Caco-2 (cell line): ENCODE results near the gene PPP1R13B. TPM values are rescaled to one million over a fixed set of nuclear protein-coding genes. Genes with fewer than 3 reads are reported as not detected.
A peak's percentile ranks its signal among the peaks of the same experiment; 100 is the strongest.

Experiments used
- BruUV-seq: library from RNA; stranded (reverse); fragments of 400-500 nt; replicated peaks from 2 replicates; lab custom pipeline; 2021; lab: Mats Ljungman, UMichigan
- CTCF ChIA-PET: fragments of 300-600 bp; sonication (Branson Sonifier 250); formaldehyde crosslinking; loops from one replicate; lab custom pipeline; 2022; ENCODE audit warnings: antibody characterized with exemption; lab: Charles Lee
- POLR2A ChIA-PET: fragments of 300-600 bp; sonication (Branson Sonifier 250); formaldehyde crosslinking; loops from one replicate; lab custom pipeline; 2022; ENCODE audit warnings: antibody characterized with exemption; lab: Charles Lee
- DNase-seq, 2 experiments: peaks; one replicate each; pipeline versions ENCODE4 v3.0.0 to v3.0.0-alpha.2; 2020 to 2022
- H3K27me3 ChIP-seq: replicated peaks from 2 replicates; pipeline ENCODE4 v1.6.0; 2011; ENCODE audit warnings: low read length; ENCODE audit not compliant: control insufficient read depth, insufficient read depth
- H3K36me3 ChIP-seq: 2 replicates; pipeline ENCODE4 v1.5.1; 2011; ENCODE audit warnings: low read length; ENCODE audit not compliant: control insufficient read depth, insufficient read depth
- H3K4me1 ChIP-seq: fragments of 250-450 bp; sonication (Bioruptor Pico); 2 replicates; pipeline ENCODE4 v1.5.1; 2020; ENCODE audit warnings: mild to moderate bottlenecking
- H3K4me3 ChIP-seq: 2 replicates; pipeline ENCODE4 v1.5.1; 2011; ENCODE audit warnings: low read depth, mild to moderate bottlenecking, control low read depth, low read length
- H3K9me3 ChIP-seq: fragments of 250-450 bp; sonication (Bioruptor Pico); 2 replicates; pipeline ENCODE4 v1.5.1; 2020; ENCODE audit warnings: mild to moderate bottlenecking, moderate library complexity
- H3K27ac Mint-ChIP-seq: one replicate; pipeline ENCODE4 v1.8.0; 2022; ENCODE audit warnings: mixed read lengths; ENCODE audit not compliant: unreplicated experiment
- H3K27me3 Mint-ChIP-seq: one replicate; pipeline ENCODE4 v1.8.0; 2022; ENCODE audit warnings: mixed read lengths; ENCODE audit not compliant: insufficient read depth, unreplicated experiment
- H3K36me3 Mint-ChIP-seq: one replicate; pipeline ENCODE4 v1.8.0; 2022; ENCODE audit warnings: mild to moderate bottlenecking, mixed read lengths; ENCODE audit not compliant: insufficient read depth, unreplicated experiment
- H3K4me1 Mint-ChIP-seq: one replicate; pipeline ENCODE4 v1.8.0; 2022; ENCODE audit warnings: low read depth, mixed read lengths; ENCODE audit not compliant: unreplicated experiment
- H3K4me3 Mint-ChIP-seq: one replicate; pipeline ENCODE4 v1.8.0; 2022; ENCODE audit warnings: mild to moderate bottlenecking, moderate library complexity, mixed read lengths; ENCODE audit not compliant: unreplicated experiment
- H3K9me3 Mint-ChIP-seq: one replicate; pipeline ENCODE4 v1.8.0; 2022; ENCODE audit warnings: mixed read lengths; ENCODE audit not compliant: unreplicated experiment
- intact Hi-C: fragments of 100-400 bp; cut with micrococcal nuclease; formaldehyde crosslinking; loops from one replicate; pipeline ENCODE4 v1.10.0; 2022; ENCODE audit not compliant: unreplicated experiment
- total RNA-seq: library from RNA; stranded (reverse); gene quantifications from 2 replicates; pipeline ENCODE4 v1.2.3, GENCODE V29; 2022
- TF ChIP-seq, protein P1 (sequence below), 2 experiments: fragments of 200-600 bp in 1 of 2; IDR thresholded peaks; 1 replicate in 1 of 2; 2 replicates in 1 of 2; pipeline versions ENCODE4 v1.5.1 to v1.8.0; 2011 to 2022; ENCODE audit warnings: antibody characterized with exemption in 1 of 2, control low read depth in 1 of 2, inconsistent platforms in 1 of 2, low read depth in 1 of 2, low read length in 1 of 2, mild to moderate bottlenecking in 1 of 2, moderate library complexity in 1 of 2; ENCODE audit not compliant: insufficient read depth in 1 of 2, severe bottlenecking in 1 of 2, unreplicated experiment in 1 of 2

Gene PPP1R13B
- total RNA-seq, 1 experiment from 2014 or later = 15.8 TPM

DNA sequence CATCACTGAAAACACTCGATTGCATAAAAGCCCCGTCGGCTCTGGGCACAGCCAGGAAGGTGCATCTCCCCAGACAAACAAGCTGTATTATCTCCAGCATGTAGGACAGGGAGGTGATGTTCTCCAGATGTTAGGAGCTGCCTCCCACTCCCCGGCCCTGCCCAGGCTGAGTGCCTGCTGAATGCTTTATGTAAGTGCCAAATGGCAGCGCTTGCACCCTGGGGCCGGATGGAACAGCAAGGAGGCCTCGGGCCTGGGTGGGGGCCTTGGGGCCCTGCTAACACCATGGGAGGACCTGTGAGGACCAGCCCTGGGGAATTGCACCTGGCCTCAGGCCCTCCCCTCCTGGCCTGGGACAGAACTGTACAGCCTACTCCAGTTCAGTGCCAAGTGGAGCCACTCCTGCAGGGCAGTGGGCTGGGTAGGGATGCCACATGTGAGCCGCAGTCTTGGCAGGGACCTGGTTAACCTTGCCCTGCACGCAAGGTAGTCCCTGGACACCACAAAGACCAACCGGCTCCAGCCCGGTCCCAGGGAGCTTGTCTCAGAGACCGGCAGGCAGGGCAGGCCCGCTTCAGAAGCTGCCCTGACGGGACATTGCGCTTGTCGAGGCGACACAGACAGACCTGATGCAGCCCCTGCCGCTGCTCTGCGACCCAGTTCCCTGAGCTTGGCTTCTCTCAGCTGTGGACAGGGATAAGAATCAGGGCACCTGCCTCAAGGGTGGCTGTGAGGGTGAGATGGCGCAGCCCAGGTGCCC is 35.3 kb upstream of the PPP1R13B start:
- TF ChIP-seq, protein P1, sequence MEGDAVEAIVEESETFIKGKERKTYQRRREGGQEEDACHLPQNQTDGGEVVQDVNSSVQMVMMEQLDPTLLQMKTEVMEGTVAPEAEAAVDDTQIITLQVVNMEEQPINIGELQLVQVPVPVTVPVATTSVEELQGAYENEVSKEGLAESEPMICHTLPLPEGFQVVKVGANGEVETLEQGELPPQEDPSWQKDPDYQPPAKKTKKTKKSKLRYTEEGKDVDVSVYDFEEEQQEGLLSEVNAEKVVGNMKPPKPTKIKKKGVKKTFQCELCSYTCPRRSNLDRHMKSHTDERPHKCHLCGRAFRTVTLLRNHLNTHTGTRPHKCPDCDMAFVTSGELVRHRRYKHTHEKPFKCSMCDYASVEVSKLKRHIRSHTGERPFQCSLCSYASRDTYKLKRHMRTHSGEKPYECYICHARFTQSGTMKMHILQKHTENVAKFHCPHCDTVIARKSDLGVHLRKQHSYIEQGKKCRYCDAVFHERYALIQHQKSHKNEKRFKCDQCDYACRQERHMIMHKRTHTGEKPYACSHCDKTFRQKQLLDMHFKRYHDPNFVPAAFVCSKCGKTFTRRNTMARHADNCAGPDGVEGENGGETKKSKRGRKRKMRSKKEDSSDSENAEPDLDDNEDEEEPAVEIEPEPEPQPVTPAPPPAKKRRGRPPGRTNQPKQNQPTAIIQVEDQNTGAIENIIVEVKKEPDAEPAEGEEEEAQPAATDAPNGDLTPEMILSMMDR (IDR thresholded peaks at IDR 0.05; ENCODE audit: insufficient read depth in 1 of 2, low read depth in 1 of 2, low read length in 1 of 2, severe bottlenecking in 1 of 2, unreplicated experiment in 1 of 2) = no peak
- ChIA-PET CTCF (interaction anchor here (0.8 kb wide), 1 partner anchor 9 kb away, joined by 4 read pairs; no protein-coding TSS in a partner anchor), POLR2A (no interaction called here)
- Histone ChIP-seq H3K4me3 (no peak overlapping the region), H3K4me1 (peaks cover 20% of the 10 kb centered on the region), H3K9me3 (no peaks in the 10 kb centered on the region), H3K27me3 (no peaks in the 10 kb centered on the region), H3K36me3 (no peaks in the 10 kb centered on the region)
- BruUV-seq = no TSS peak
- no peak for DNase-seq
- H3K36me3 Mint-ChIP-seq = no peaks in the 10 kb centered on the region
- no peak overlapping the region for H3K4me3 Mint-ChIP-seq
- H3K9me3 Mint-ChIP-seq = no peaks in the 10 kb centered on the region
- no peak overlapping the region for H3K27ac Mint-ChIP-seq
- no peaks in the 10 kb centered on the region for H3K27me3 Mint-ChIP-seq
- H3K4me1 Mint-ChIP-seq = peaks cover 7% of the 10 kb centered on the region
- intact Hi-C loops = no loop called here

DNA sequence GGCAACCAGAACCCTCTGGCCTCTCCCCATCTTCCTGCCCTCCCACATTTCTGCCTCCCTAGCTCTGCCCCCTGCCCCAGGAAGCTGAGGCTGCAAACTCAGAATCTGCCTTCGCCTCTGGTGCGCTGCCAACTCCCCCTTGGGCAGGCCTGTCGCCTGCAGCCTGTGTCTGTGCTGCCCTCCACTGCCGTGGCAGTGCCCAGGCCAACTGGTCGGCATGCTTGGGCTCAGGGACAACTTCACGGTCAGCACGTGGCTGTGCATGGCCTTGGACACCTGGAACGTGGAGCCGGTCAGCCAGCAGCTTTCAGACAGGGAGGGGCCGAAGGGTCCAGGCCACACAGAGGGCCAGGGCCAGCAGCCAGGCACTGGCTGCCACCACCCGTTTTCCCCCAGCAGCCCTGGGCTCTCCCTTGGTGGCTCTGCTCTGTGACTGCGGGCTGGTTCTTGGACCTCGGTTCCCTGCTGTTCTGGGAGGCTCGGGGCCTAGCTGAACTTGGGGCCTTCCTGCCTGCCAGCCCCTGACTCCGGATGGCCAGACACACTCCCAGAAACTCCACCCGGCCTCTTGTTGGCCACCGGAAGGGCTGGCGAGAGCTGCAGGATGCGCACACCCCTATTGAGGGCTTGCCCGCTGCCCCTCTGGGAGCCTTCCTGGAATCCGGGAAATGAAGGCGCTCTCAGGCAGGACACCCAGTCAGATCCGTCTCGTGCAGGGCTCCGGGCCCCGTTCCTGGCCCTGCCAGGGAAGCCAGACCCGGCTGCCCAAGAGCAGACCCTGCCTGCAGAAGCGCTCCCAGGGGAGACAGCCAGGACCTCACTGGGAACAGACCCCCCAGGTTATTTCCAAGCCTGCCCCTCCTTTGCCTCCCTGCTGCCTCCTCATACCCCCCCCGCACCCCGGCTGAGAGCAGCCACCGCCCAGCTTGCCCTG is 34.2 kb upstream of the PPP1R13B start:
- Histone ChIP-seq H3K27me3 (no peaks in the 10 kb centered on the region), H3K9me3 (no peaks in the 10 kb centered on the region), H3K4me1 (peaks cover 20% of the 10 kb centered on the region), H3K36me3 (no peaks in the 10 kb centered on the region), H3K4me3 (no peak overlapping the region)
- Mint-ChIP-seq H3K4me3 (peak overlapping the region; percentile 46), H3K9me3 (no peaks in the 10 kb centered on the region), H3K36me3 (no peaks in the 10 kb centered on the region), H3K27me3 (no peaks in the 10 kb centered on the region), H3K27ac (peak overlapping the region; percentile 72), H3K4me1 (peaks cover 7% of the 10 kb centered on the region)
- CTCF ChIA-PET = no interaction called here
- DNase-seq = no peak
- BruUV-seq = no TSS peak
- intact Hi-C loops = loop anchor here (2.0 kb wide), 1 partner anchor 35 kb away; the partner anchor contains the start of gene PPP1R13B
- POLR2A ChIA-PET = no interaction called here
- TF ChIP-seq, protein P1 (IDR thresholded peaks at IDR 0.05; ENCODE audit: insufficient read depth in 1 of 2, low read depth in 1 of 2, low read length in 1 of 2, severe bottlenecking in 1 of 2, unreplicated experiment in 1 of 2) = no peak
